Panc1 (cell line): Measurements from ENCODE around the gene PEPD. TPM values are rescaled to one million over a fixed set of nuclear protein-coding genes. Genes with fewer than 3 reads are reported as not detected.

Experiments used
- ATAC-seq: fragments of 200-7000 bp; cut with Tn5 transposase; 2 replicates; pipeline ENCODE4 v1.9.1; 2020; ENCODE audit warnings: mild to moderate bottlenecking, moderate library complexity
- BruUV-seq: library from RNA; stranded (reverse); fragments of 400-500 nt; replicated peaks from 2 replicates; lab custom pipeline; 2021; lab: Mats Ljungman, UMichigan
- CTCF ChIA-PET: fragments of 300-600 bp; sonication (Branson Sonifier 250); formaldehyde crosslinking; loops from one replicate; lab custom pipeline; 2022; ENCODE audit warnings: antibody characterized with exemption; lab: Charles Lee
- POLR2A ChIA-PET: fragments of 300-600 bp; sonication (Branson Sonifier 250); formaldehyde crosslinking; loops from one replicate; lab custom pipeline; 2022; ENCODE audit warnings: antibody characterized with exemption; lab: Charles Lee
- DNase-seq: peaks from one replicate; pipeline ENCODE4 v3.0.0-alpha.2; 2010; ENCODE audit warnings: low read depth, low spot score
- H3K27ac ChIP-seq: 2 replicates; pipeline ENCODE4 v1.5.1; 2011; ENCODE audit warnings: mild to moderate bottlenecking, low read length, inconsistent platforms
- H3K27me3 ChIP-seq: fragments of 200-500 bp; sonication (Bioruptor generic); 2 replicates; pipeline ENCODE4 v1.6.0; 2014; ENCODE audit warnings: low read length, inconsistent platforms; ENCODE audit not compliant: control insufficient read depth, insufficient read depth
- H3K36me3 ChIP-seq: fragments of 200-500 bp; sonication (Bioruptor generic); 2 replicates; pipeline ENCODE4 v1.5.1; 2014; ENCODE audit warnings: inconsistent platforms, mild to moderate bottlenecking, low read length, moderate library complexity; ENCODE audit not compliant: control insufficient read depth, insufficient read depth
- H3K4me1 ChIP-seq: 2 replicates; pipeline ENCODE4 v1.5.1; 2011; ENCODE audit warnings: inconsistent platforms, mild to moderate bottlenecking, low read length, moderate library complexity; ENCODE audit not compliant: control insufficient read depth, insufficient read depth
- H3K4me3 ChIP-seq, 2 experiments: 2 replicates each; pipeline ENCODE4 v1.5.1; 2011 to 2012; ENCODE audit warnings: low read depth in 2 of 2, low read length in 2 of 2, mild to moderate bottlenecking in 2 of 2, inconsistent platforms in 1 of 2, moderate library complexity in 1 of 2
- H3K9me3 ChIP-seq: fragments of 200-500 bp; sonication (Bioruptor generic); 2 replicates; pipeline ENCODE4 v1.5.1; 2014; ENCODE audit warnings: low read depth, mild to moderate bottlenecking, inconsistent platforms, low read length, moderate library complexity; ENCODE audit not compliant: control insufficient read depth, insufficient read depth
- POLR2AphosphoS5 ChIP-seq: IDR thresholded peaks from 2 replicates; pipeline ENCODE4 v1.6.1; 2012; ENCODE audit warnings: mild to moderate bottlenecking, low read depth, low read length, moderate library complexity
- SIN3A ChIP-seq: IDR thresholded peaks from 2 replicates; pipeline ENCODE4 v1.6.1; 2012; ENCODE audit warnings: low read depth, mild to moderate bottlenecking, low read length, moderate library complexity, borderline replicate concordance; ENCODE audit not compliant: insufficient read depth
- TCF7L2 ChIP-seq: IDR thresholded peaks from 2 replicates; pipeline ENCODE4 v1.6.1; 2011; ENCODE audit warnings: mild to moderate bottlenecking, low read depth, low read length, inconsistent platforms
- in situ Hi-C: cut with HindIII; loops from 2 replicates; pipeline ENCODE4 v1.10.0; 2016; ENCODE audit warnings: low sequenced_read_pairs, low pct_unique_long_range_greater_than_20kb
- intact Hi-C: fragments of 100-400 bp; cut with micrococcal nuclease; formaldehyde crosslinking; loops from one replicate; pipeline ENCODE4 v1.10.0; 2022; ENCODE audit not compliant: unreplicated experiment
- total RNA-seq: library from RNA; stranded (reverse); gene quantifications from one replicate; pipeline ENCODE4 v1.2.1, GENCODE V29; 2021; ENCODE audit not compliant: unreplicated experiment
- TF ChIP-seq, protein P1 (sequence below), 2 experiments: IDR thresholded peaks; 2 replicates each; pipeline ENCODE4 v1.6.1; 2011 to 2012; ENCODE audit warnings: low read depth in 2 of 2, control low read depth in 1 of 2, low read length in 1 of 2, mild to moderate bottlenecking in 1 of 2, moderate library complexity in 1 of 2; ENCODE audit not compliant: insufficient read depth in 1 of 2
- TF ChIP-seq, protein P2 (sequence below): fragments of 450-650 bp; IDR thresholded peaks from 2 replicates; pipeline ENCODE4 v1.5.1; 2017; ENCODE audit warnings: mild to moderate bottlenecking

PEPD gene
- total RNA-seq, 1 experiment from 2014 or later = 102 TPM

DNA sequence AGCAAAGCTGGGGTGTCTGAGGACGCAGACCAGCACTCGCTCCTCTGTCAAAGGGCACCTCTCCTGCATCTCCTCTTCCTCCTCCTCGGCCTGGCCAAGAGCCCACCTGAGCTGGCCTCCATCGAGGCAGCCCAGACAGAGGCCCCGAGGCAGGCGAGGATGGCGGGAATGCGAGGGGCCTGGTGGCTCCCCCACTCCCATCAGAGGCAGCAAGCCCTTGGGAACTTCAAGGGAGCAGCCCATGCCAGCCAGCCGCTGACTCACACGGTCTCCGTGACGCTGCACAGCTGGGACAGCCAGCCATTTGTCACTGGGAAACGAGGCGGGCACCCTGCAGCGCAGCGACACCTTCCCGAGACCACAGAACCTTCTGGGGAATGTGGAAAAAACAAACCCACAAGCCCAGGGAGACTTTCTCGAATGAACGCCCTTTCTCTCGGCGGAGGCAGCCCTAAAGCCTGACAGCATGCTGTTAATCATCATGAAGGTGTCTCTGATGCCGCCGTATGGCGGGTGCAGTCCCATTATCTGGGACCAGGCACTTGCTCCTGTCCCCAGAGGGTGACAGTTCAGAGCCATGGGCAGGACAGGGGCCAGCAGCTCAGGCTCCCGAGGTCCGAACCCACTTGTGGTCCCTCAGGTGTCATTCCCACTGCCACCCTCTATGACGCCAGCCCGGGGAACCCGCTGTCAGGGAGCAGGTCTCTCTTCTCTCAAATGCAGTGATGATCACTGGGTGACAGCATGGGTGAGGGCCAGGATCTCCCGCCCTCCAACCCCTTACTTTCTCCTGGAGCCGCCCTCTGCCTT lies 53.0 kb downstream of the PEPD start:
- Histone ChIP-seq H3K36me3 (no peaks in the 10 kb centered on the region), H3K27me3 (no peaks in the 10 kb centered on the region), H3K9me3 (no peaks in the 10 kb centered on the region), H3K4me3 (no peak overlapping the region), H3K4me1 (no peaks in the 10 kb centered on the region), H3K27ac (no peak overlapping the region)
- ATAC-seq = 0 out of 2 replicates have a peak, but pooled peaks have one; percentile 27
- BruUV-seq = no TSS peak
- in situ Hi-C loops = no loop called here
- intact Hi-C loops = no loop called here
- no peak for TF ChIP-seq SIN3A
- TF ChIP-seq POLR2AphosphoS5 = no peak
- TF ChIP-seq TCF7L2 = no peak
- TF ChIP-seq, protein P1, sequence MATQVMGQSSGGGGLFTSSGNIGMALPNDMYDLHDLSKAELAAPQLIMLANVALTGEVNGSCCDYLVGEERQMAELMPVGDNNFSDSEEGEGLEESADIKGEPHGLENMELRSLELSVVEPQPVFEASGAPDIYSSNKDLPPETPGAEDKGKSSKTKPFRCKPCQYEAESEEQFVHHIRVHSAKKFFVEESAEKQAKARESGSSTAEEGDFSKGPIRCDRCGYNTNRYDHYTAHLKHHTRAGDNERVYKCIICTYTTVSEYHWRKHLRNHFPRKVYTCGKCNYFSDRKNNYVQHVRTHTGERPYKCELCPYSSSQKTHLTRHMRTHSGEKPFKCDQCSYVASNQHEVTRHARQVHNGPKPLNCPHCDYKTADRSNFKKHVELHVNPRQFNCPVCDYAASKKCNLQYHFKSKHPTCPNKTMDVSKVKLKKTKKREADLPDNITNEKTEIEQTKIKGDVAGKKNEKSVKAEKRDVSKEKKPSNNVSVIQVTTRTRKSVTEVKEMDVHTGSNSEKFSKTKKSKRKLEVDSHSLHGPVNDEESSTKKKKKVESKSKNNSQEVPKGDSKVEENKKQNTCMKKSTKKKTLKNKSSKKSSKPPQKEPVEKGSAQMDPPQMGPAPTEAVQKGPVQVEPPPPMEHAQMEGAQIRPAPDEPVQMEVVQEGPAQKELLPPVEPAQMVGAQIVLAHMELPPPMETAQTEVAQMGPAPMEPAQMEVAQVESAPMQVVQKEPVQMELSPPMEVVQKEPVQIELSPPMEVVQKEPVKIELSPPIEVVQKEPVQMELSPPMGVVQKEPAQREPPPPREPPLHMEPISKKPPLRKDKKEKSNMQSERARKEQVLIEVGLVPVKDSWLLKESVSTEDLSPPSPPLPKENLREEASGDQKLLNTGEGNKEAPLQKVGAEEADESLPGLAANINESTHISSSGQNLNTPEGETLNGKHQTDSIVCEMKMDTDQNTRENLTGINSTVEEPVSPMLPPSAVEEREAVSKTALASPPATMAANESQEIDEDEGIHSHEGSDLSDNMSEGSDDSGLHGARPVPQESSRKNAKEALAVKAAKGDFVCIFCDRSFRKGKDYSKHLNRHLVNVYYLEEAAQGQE (IDR thresholded peaks at IDR 0.05; ENCODE audit: insufficient read depth in 1 of 2, low read depth in 2 of 2, low read length in 1 of 2) = no peak
- TF ChIP-seq, protein P2, sequence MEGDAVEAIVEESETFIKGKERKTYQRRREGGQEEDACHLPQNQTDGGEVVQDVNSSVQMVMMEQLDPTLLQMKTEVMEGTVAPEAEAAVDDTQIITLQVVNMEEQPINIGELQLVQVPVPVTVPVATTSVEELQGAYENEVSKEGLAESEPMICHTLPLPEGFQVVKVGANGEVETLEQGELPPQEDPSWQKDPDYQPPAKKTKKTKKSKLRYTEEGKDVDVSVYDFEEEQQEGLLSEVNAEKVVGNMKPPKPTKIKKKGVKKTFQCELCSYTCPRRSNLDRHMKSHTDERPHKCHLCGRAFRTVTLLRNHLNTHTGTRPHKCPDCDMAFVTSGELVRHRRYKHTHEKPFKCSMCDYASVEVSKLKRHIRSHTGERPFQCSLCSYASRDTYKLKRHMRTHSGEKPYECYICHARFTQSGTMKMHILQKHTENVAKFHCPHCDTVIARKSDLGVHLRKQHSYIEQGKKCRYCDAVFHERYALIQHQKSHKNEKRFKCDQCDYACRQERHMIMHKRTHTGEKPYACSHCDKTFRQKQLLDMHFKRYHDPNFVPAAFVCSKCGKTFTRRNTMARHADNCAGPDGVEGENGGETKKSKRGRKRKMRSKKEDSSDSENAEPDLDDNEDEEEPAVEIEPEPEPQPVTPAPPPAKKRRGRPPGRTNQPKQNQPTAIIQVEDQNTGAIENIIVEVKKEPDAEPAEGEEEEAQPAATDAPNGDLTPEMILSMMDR = no peak
- ChIA-PET POLR2A (no interaction called here), CTCF (no interaction called here)
- no peak for DNase-seq

DNA sequence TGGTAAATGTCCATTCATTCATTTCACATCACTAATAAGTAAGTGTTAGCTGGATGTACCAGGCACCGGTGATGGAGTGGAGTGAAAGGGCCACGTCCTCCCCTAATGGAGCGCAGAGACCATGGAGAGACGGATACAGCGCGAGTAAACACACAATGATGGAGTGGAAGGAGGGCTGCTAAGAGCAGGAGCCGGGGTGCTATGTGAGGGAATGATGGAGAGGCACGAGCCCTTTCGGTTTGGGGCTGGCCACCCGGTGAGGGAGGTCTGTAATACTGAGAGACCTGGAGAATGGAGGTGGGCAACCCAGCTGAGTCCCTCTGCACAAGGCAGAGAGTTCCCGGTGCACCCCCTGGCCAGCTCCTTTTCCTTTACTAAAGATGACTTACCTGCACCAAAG lies 53.7 kb downstream of the PEPD start:
- CTCF ChIA-PET = no interaction called here
- Histone ChIP-seq H3K4me3 (no peak overlapping the region), H3K9me3 (no peaks in the 10 kb centered on the region), H3K36me3 (no peaks in the 10 kb centered on the region), H3K4me1 (no peaks in the 10 kb centered on the region), H3K27me3 (no peaks in the 10 kb centered on the region), H3K27ac (no peak overlapping the region)
- ATAC-seq (no peak), DNase-seq (no peak)
- intact Hi-C loops = no loop called here
- in situ Hi-C loops = no loop called here
- TF ChIP-seq SIN3A (no peak), TCF7L2 (no peak), POLR2AphosphoS5 (no peak)
- TF ChIP-seq, protein P2 = no peak
- TF ChIP-seq, protein P1 (IDR thresholded peaks at IDR 0.05; ENCODE audit: insufficient read depth in 1 of 2, low read depth in 2 of 2, low read length in 1 of 2) = no peak
- POLR2A ChIA-PET = no interaction called here
- BruUV-seq = no TSS peak
